IPS-20b (cell line): ENCODE data around the gene MED9.
"Not testable (repeated sequence)": the region's sequence is repeated elsewhere in the genome, so short reads cannot be mapped to it uniquely, and the experiment has no call there.

Experiments used
- H3K27ac ChIP-seq: one replicate; pipeline ENCODE4 v1.5.1; 2013; ENCODE audit warnings: low read length
- H3K27me3 ChIP-seq: 2 replicates; pipeline ENCODE4 v1.6.1; 2013; ENCODE audit warnings: mild to moderate bottlenecking, low read length, inconsistent platforms; ENCODE audit not compliant: insufficient read depth
- H3K36me3 ChIP-seq: 2 replicates; pipeline ENCODE4 v1.6.1; 2013; ENCODE audit warnings: low read depth, mild to moderate bottlenecking, inconsistent platforms, low read length, moderate library complexity; ENCODE audit not compliant: insufficient read depth
- H3K4me1 ChIP-seq: 2 replicates; pipeline ENCODE4 v1.6.1; 2013; ENCODE audit warnings: mild to moderate bottlenecking, control low read depth, inconsistent platforms, low read length, moderate library complexity; ENCODE audit not compliant: insufficient read depth
- H3K4me3 ChIP-seq: 2 replicates; pipeline ENCODE4 v1.5.1; 2013; ENCODE audit warnings: mild to moderate bottlenecking, low read length, inconsistent platforms
- H3K9ac ChIP-seq: 2 replicates; pipeline ENCODE4 v1.6.1; 2013; ENCODE audit warnings: low read depth, mild to moderate bottlenecking, inconsistent platforms, low read length, moderate library complexity
- H3K9me3 ChIP-seq: 2 replicates; pipeline ENCODE4 v1.6.1; 2013; ENCODE audit warnings: mild to moderate bottlenecking, low read depth, low read length, inconsistent platforms; ENCODE audit not compliant: insufficient read depth

The MED9 gene, protein sequence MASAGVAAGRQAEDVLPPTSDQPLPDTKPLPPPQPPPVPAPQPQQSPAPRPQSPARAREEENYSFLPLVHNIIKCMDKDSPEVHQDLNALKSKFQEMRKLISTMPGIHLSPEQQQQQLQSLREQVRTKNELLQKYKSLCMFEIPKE

DNA sequence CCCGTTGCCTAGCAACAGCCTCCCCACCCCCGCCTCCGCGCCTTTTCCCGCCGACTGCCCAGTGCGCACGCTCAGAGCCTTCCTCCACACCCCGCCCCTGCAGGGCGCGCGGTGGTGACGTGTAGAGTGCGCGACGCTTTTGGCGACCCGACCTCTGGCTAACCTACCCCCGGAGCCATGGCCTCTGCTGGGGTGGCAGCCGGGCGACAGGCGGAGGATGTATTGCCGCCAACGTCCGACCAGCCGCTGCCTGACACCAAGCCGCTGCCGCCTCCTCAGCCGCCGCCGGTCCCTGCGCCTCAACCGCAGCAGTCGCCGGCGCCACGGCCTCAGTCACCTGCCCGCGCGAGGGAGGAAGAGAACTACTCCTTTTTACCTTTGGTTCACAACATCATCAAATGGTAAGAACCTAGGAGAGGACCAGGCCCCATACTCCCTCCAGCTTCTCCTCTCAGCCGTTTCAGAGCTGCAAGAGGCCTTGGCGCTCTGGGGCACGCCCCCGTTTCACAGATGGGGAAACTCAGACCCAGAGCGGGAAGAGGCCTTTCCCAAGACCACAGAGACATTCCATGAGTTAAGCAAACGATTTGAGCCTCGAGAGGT is at the start of gene MED9:
Gene MED9, plus strand, starts transcription at position 136 of the 603 bp plus-strand sequence. Its CDS starts 42 bp downstream, at position 178.
- Histone ChIP-seq H3K36me3 (peaks cover 16% of the 10 kb centered on the region), H3K4me1 (peaks cover 6% of the 10 kb centered on the region; the same call in 1 of the 2 replicates), H3K27ac (peak within 1 kb of the TSS; percentile 57), H3K9me3 (no peaks in the 10 kb centered on the region), H3K9ac (peak within 1 kb of the TSS; percentile 99), H3K4me3 (peak within 1 kb of the TSS; percentile 86), H3K27me3 (0 out of 2 replicates have a peak, but pooled peaks cover 9% of the 10 kb centered on the region)

DNA sequence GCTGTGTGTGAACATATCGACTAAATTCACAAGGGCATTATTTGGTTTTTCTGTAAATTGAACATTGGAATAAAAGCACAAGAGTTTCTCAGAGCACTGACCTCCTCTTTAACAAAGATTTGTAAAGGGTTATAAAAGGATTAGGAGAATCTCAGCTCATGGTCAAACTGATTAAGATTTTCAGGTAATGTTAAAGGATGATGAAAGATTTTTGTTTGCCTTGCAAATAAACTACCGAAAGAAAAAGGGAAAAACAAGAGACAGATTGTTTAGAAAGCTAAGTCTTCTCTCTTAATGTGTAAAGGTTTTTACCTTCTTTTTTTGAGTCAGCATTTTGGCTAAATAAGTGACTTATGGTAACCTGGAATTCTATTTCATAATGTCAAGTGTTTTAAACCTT is 47.6 kb upstream of the MED9 start:
- H3K9ac ChIP-seq: no peak overlapping the region
- H3K27ac ChIP-seq: no peak overlapping the region
- H3K36me3 ChIP-seq: no peaks in the 10 kb centered on the region
- no peaks in the 10 kb centered on the region for H3K4me1 ChIP-seq
- H3K9me3 ChIP-seq: peaks cover 13% of the 10 kb centered on the region
- H3K4me3 ChIP-seq: no peak overlapping the region
- no peaks in the 10 kb centered on the region for H3K27me3 ChIP-seq

DNA sequence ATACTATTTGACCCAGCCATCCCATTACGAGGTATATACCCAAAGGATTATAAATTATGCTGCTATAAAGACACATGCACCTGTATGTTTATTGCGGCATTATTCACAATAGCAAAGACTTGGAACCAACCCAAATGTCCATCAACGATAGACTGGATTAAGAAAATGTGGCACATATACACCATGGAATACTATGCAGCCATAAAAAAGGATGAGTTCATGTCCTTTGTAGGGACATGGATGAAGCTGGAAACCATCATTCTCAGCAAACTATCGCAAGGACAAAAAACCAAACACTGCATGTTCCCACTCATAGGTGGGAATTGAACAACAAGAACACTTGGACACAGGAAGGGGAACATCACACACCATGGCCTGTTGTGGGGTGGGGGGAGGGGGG is 45.9 kb upstream of the MED9 start:
- not testable (repeated sequence) for H3K4me1 ChIP-seq, H3K36me3 ChIP-seq, H3K9ac ChIP-seq, H3K4me3 ChIP-seq, H3K27me3 ChIP-seq, H3K27ac ChIP-seq, H3K9me3 ChIP-seq

DNA sequence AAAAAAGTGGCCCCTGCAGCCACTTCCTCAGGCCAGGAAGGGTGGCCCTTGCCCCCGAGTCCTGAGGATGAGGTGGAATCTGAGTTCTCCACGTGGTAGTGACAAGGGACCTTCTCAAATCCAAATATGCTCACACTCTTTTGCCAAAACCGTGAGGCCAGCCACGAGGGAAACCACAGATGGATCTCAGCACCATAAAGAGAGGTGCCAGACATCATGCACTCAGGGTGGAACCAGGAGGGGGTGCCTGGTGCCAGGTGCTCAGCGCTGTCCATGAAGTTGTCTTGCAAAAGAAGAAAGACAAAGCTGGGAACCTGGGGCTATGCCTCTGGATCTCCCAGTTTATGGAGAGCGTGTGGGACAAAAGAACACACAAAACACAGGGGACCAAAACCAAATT is 45.2 kb upstream of the MED9 start:
- no peaks in the 10 kb centered on the region for H3K36me3 ChIP-seq
- no peaks in the 10 kb centered on the region for H3K27me3 ChIP-seq
- no peak overlapping the region for H3K27ac ChIP-seq
- H3K9me3 ChIP-seq: peaks cover 4% of the 10 kb centered on the region; the same call in 1 of the 2 replicates
- H3K4me3 ChIP-seq: no peak overlapping the region
- H3K4me1 ChIP-seq: no peaks in the 10 kb centered on the region
- H3K9ac ChIP-seq: no peak overlapping the region

DNA sequence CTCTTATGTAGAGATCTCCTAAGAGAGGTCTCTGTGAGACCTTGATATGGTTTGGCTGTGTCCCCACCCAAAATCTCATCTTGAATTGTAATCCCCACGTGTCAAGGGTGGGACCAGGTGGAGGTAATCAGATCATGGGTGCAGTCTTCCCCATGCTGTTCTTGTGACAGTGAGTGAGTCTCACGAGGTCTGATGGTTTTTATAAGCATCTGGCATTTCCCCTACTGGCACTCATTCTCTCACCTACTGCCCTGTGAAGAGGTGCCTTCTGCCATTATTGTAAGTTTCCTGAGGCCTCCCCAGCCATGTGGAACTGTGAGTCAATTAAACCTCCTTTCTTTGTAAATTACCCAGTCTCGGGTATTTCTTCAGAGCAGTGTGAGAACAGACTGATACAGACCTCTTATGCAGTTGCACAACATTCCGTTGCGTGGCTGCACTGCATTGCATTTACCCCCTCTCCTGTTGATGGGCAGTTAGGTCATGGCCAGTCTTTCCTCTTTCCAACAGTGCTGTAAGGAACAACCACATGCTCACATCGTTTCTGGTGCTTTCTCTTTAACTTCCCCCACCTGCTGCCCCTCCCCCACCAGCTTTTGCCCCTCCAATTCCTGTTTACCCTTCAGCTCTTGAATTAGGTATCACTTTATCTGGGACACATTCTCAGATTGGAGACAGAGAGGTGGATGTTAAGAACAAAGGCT is 43.6 kb upstream of the MED9 start:
- no peak overlapping the region for H3K27ac ChIP-seq
- peaks cover 4% of the 10 kb centered on the region; the same call in 1 of the 2 replicates for H3K9me3 ChIP-seq
- no peaks in the 10 kb centered on the region for H3K4me1 ChIP-seq
- H3K4me3 ChIP-seq: no peak overlapping the region
- H3K36me3 ChIP-seq: no peaks in the 10 kb centered on the region
- H3K27me3 ChIP-seq: no peaks in the 10 kb centered on the region
- no peak overlapping the region for H3K9ac ChIP-seq

DNA sequence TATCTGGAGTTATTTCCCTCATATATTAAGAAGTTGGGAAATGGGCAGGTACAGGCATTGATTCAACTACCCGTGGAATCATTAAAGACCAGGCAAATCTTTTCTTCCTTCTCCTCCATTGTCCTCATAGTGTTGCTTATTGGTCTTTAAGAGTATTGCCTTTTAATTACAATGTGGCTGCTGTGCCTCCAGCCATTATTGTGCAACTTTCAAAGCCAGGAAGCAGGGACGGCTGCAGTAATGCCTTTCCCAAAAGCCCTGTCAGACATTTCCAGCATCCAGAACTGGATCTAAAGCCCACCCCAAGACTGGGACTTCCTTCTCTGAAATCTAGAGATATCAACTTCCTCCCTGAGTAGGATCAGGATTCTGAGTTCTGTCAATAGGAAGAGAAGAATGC is 42.3 kb upstream of the MED9 start:
- Histone ChIP-seq H3K4me1 (no peaks in the 10 kb centered on the region), H3K27ac (no peak overlapping the region), H3K36me3 (no peaks in the 10 kb centered on the region), H3K4me3 (no peak overlapping the region), H3K27me3 (no peaks in the 10 kb centered on the region), H3K9me3 (peaks cover 4% of the 10 kb centered on the region; the same call in 1 of the 2 replicates), H3K9ac (no peak overlapping the region)

DNA sequence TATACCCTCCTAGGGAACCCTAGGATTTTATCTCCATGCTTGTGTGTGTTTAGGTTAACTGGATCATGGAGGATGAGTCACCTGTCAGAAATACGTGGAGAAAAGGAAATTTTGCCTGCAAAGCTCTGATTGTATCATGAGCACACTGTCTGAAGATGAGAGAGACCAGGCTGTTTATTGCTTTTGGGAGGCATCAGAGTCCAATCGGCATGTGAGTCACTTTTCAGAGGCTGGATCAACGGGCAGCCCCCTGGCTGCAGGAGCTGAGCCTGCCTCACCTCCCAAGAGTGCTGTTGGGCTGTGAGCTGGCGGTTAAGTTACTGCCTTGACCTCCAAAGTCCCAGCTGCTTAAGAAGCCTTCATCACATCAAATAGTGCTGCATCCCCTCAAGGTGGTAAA is 41.5 kb upstream of the MED9 start:
- no peaks in the 10 kb centered on the region for H3K36me3 ChIP-seq
- H3K9ac ChIP-seq: no peak overlapping the region
- no peak overlapping the region for H3K4me3 ChIP-seq
- H3K27me3 ChIP-seq: no peaks in the 10 kb centered on the region
- peaks cover 3% of the 10 kb centered on the region; the same call in 1 of the 2 replicates for H3K4me1 ChIP-seq
- H3K27ac ChIP-seq: no peak overlapping the region
- H3K9me3 ChIP-seq: peaks cover under 1% of the 10 kb centered on the region; the same call in 1 of the 2 replicates

DNA sequence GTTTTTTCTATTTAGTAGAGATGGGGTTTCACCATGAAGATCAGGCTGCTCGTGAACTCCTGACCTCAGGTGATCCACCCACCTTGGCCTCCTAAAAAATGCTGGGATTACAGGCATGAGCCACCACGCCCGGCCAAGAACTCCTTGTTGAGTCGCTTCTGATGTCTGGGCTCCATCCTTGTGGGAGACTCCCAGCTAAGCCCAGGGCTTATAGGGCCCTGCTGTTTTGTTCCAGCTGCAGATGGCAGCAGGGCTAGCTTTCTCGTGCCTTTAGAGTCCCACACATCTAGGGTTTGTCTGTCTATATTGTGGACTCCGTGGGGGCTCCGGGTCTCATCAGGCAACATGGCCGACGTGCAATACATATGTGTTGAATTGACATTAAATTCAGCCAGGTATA is 39.3 kb upstream of the MED9 start:
- Histone ChIP-seq H3K9me3 (no peaks in the 10 kb centered on the region), H3K36me3 (no peaks in the 10 kb centered on the region), H3K4me3 (no peak overlapping the region), H3K27me3 (no peaks in the 10 kb centered on the region), H3K9ac (no peak overlapping the region), H3K27ac (no peak overlapping the region), H3K4me1 (peaks cover 4% of the 10 kb centered on the region; the same call in 1 of the 2 replicates)

DNA sequence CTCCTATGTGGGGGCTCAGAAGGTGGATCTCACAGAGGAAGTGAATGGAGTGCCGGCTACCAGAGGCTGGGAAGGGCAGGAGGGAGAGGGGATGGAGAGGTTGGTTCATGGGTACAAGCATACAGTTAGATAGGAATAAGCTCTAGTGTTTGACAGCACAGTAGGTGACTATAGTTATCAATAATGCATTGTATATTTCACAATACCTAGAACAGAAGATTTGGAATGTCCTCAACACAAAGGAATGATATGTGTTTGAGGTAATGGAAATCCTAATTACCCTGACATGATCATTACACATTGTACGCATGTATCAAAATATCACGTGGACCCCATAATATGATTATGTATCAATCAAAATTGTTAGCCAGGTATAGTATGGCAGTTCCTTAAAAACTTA is 38.9 kb upstream of the MED9 start:
- Histone ChIP-seq H3K36me3 (no peaks in the 10 kb centered on the region), H3K9ac (no peak overlapping the region), H3K27me3 (no peaks in the 10 kb centered on the region), H3K27ac (no peak overlapping the region), H3K9me3 (no peaks in the 10 kb centered on the region), H3K4me1 (peaks cover 4% of the 10 kb centered on the region; the same call in 1 of the 2 replicates), H3K4me3 (no peak overlapping the region)

DNA sequence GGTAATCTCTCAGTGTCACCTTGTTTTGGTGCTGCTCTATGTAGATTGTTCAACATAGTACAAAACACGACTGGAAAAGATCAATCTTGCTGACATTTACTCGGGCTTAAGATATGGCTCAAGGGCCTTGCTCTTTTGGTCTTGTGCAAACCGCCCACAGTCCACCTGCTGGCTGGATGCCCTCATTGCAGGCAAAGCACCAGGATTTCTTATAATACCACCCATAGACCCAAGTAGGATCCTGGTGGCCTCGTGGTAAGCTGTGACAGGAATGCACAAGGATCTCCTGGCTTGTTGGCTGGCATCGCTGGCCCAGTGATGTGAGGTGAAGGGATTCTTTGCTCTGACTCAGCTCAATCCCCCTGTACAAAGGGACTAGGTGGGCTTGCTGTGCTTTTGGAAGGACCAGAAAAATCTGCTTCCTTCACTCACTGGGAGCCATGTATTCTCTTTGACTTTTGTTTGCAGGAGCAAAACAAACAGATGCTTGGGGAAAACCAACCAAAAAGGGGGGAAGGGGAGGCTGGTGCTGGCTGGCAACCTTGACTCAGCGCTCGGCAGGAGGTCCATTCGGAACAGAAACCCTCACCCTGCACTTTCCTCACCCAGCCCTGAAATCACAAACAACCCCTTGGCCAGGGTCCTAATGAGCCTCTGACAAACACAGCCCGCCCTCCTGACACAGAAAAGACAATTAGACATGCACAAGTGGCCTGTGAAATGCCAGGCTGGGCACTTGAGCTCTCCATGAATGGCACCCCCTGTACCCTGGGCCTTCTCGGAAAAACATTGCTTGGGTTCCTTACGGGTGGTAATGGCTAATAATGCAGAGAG is 36.6 kb upstream of the MED9 start:
- no peaks in the 10 kb centered on the region for H3K36me3 ChIP-seq
- H3K27ac ChIP-seq: no peak overlapping the region
- H3K4me3 ChIP-seq: no peak overlapping the region
- peaks cover 4% of the 10 kb centered on the region; the same call in 1 of the 2 replicates for H3K4me1 ChIP-seq
- no peaks in the 10 kb centered on the region for H3K27me3 ChIP-seq
- H3K9me3 ChIP-seq: no peaks in the 10 kb centered on the region
- H3K9ac ChIP-seq: no peak overlapping the region

DNA sequence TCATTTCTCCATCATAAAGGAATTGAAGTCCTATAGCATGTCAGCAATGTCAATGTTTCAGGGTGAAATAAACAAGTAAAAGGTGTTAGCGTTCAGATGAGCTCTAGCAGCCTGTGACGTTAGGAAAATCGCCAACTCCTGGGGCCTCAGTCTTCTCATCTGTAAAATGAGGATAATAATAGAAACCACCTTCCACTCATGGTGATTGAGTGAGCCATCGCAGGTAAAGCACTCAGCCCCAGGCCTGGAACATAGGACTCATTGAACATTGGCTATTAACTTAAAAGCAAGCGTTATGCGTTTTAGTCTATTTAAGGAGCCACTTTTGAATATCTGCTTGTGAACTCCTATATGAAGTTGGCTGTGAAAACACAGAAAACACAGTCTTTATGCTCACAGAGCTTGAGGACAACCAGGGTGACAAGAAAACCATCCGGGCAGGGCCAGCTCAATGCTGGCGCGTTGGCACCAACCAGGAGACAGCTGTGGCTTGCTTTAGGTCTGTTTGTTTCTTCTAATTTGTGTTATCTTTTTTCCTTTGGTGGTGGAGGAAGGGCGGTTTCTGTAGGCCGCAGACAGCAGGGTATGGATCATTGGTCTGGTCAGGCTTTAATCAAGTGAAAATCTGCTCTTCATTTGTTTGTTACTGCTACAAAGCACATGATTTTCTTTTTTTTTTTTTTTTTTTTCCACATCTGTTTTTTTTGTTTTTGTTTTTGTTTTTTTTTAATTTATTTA is 35.7 kb upstream of the MED9 start:
- Histone ChIP-seq H3K36me3 (no peaks in the 10 kb centered on the region), H3K27ac (no peak overlapping the region), H3K27me3 (no peaks in the 10 kb centered on the region), H3K9ac (no peak overlapping the region), H3K4me3 (no peak overlapping the region), H3K4me1 (peaks cover 6% of the 10 kb centered on the region; the same call in 1 of the 2 replicates), H3K9me3 (no peaks in the 10 kb centered on the region)
